ENCODE data around the gene NEUROD1.
"Not testable (repeated sequence)": the region's sequence is repeated elsewhere in the genome, so short reads cannot be mapped to it uniquely, and the experiment has no call there.

NEUROD1 gene

DNA sequence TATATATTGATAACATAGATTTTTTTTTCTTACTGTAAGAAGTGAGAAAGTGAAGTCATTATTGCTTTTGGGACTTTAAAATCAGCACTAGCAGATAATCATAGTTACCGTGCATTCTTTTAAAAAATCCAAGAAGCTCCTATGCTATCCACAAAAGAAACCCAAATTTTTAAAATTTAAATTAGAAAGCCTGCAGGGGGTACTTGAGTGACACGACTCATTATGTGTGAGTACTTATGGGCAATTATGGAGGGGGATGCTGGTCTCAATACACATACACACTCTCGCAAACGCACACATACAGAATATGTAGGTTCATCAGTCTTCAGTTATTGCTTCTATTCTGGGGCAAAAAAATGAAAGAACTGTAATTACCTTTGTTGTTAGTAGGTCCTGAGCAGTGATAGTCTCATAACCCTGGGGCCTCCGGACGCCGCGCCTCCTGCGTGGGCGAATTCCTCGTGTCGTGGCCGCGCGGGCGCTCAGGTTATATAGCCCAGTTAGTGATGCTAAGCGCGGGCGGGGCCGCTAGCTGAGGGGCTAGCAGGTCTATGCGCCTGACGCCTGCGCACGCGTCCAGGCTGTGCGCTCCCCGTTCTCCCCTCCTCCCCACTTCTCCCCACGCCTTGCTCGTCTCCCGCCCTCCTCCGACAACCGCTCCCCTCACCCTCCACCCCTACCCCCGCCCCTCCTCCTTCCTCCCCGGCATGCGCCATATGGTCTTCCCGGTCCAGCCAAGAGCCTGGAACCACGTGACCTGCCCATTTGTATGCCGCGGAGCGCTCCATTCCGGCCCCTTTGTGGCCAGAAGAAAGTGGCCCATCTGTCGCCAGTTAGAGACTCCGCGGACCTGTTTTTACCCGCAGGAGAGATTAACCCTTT, at the start of gene NEUROD1:
NEUROD1 (minus strand) TSS at position 463 of the 882 bp plus-strand sequence. CDS start 1,657 bp downstream, outside the sequence.
- peak; percentile 56 for DNase-seq

DNA sequence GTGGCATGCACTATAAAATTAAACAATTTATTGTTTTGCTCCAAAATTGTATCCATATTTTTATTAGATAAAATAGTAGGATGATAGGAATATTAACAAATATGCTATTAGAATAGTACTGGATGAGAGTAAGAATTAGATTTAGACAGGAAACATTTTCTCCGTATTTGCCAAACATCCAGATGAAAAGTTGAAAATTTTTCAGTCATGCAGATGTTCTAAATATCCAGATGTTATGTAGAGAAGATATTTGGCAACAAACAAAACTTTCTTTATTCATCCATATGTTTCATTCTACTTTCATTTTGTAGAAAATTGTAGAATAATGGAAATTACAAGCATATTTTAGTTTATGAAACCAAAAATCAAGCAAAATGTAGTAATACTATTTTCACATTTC, 45.2 kb upstream of the NEUROD1 start:
- DNase-seq: no peak

DNA sequence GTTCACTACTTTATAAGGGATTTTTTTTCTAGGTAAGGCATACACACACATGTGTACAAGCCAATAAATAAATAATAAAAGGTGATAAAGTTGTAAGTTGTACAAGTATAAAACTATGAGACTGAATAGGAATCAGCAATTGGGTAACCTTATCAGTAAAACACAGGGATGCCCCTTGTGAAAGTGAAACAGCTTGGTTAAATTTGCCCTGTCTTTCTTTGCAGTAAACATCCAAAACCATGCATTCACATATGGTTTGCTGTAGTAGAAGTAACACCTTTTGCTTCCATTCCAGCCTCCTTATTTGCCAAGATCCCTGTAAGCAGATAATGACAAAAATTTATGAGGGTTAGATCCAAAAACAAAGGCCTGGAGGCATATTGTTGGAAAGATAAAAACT, 44.3 kb upstream of the NEUROD1 start:
- DNase-seq: no peak

DNA sequence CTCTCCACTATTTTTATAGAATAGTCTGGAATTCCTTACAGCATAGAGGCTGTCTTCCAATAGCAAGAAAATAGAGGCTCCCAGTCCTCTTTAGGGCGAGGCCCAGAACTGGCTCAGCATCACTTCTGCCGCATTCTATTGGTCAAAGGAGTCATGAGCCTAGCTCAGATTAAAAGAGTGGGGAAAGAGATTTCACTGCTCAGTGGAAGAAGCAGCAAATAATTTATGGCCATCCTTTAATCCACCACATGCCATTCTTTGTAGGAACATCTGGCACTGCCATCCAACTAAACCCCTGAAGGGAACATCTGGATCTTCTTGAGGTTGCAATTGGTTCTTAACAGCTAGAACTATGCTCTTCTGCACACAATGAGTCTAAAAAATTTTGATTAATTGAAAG, 43.4 kb upstream of the NEUROD1 start:
- no peak for DNase-seq

DNA sequence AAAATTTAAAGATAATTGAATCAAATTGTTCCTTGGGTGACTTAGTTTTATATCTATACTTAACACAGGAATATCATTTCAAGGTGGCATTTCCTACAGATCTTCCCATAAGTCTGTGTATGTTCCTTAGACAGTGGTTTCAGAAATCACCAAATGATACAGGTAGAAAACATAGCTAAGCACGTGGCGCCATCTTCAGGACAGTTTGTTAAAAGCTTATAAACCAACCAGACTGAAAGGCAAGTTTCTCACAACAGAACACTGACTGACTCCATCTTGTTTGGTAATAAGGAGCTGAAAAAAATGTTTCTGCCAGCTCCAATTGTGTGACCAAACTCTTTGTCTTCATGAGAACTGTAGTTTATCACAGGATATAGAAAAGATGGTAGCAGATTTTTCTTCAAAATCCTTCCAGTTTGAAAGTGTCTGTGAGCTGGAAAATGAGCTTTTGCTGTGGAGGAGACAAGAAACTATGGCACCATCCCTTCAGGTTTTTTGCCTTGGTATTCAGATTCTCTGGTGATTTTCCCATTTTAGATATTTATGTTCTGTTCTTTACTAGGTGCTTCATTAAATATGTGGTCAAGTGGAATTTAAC, 34.8 kb upstream of the NEUROD1 start:
- DNase-seq: peak; percentile 78

DNA sequence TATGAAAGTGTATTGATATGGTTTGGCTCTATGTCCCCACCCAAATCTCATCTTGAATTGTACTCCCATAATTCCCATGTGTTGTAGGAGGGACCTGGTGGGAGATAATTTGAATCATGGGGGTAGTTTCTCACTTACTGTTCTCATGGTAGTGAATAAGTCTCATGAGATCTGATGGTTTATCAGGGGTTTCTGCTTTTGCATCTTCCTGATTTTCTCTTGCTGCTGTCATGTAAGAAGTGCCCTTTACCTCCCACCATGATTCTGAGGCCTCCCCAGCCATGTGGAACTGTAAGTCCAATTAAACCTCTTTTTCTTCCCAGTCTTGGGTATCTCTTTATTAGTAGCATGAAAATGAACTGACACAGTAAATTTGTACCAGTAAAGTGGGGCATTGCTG, 30.7 kb upstream of the NEUROD1 start:
- not testable (repeated sequence) for DNase-seq

DNA sequence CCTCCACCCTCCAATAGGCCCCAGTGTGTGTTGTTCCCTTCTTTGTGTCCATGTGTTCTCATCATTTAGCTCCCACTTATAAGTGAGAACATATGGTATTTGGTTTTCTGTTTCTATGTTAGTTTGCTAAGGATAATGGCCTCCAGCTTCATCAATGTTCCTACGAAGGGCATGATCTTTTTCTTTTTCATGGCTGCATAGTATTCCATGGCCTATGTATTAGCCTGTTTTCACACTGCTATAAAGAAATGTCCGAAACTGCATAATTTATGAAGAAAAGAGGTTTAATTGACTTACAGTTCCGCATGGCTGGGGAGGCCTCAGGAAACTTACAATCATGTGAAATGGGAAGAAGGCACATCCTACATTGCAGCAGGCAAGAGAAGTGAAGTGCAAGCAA, 22.2 kb upstream of the NEUROD1 start:
- DNase-seq: not testable (repeated sequence)

DNA sequence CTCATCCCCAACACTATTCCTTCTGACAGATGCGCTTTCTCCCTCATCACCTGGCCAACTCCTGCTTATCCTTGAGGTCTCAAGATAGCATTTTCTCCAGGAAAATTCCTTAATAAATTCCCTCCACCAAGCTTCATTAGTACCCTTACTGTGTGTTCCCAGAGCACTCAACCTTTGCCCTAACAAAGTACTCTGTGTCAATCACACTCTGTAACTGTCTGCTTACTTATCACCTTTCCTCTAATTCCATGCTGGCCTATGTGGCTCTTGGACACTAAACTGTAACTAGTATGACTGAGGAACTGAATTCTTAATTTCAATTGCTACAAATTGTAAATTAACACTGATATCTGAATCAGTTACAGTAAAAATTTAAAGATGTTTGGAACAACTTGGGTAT, 17.9 kb upstream of the NEUROD1 start:
- no peak for DNase-seq

DNA sequence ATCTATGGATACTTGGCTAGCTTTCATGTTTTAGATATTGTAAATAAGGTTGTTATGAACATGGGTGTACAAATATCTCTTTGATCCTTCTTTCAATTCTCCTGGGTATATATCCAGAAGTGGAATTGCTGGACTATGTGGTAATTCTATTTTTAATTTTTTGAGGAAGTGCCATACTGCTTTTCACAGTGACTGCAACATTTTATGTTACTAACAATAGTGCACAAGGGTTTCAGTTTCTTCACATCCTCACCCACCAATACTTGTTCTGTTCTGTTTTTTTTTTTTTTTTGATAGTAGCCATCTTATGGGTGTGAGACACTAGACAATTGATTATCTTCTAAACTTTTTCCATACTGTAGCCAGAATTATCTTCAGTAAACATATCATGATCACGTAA, 17.3 kb upstream of the NEUROD1 start:
- no peak for DNase-seq

DNA sequence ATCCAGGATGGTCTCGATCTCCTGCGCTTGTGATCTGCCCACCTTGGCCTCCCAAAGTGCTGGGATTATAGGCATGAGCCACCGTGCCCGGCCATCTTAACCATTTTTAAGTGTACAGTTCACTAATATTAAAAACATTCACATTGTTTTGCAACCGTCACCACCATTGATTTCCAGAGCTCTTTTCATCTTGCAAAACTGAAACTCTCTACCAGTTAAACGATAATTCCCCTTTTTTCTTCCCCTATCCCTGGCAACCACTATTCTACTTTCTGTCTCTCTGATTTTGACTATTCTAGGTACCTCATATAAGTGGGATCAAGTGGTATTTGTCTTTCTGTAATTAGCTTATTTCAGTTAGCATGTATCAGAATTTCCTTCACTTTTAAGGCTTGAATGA, 16.8 kb upstream of the NEUROD1 start:
- DNase-seq: no peak

DNA sequence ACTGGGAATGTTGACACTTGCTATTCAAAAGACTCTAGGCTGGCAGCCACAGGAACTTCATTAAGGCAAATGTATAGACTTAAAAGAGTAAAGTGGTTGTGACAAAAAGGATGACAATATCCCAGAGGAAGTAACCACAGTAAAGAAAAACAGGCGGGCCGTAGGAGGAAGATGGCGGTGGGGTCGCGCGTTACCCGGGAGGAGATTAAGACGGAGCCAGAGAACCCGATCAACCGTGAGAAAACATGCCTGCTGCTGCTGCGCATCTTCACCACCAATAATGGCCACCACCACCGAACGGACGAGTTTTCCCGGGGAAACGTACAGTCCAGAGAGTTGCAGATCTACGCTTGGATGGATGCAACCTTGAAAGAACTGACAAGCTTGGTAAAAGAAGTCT, 14.0 kb upstream of the NEUROD1 start:
- DNase-seq: no peak

DNA sequence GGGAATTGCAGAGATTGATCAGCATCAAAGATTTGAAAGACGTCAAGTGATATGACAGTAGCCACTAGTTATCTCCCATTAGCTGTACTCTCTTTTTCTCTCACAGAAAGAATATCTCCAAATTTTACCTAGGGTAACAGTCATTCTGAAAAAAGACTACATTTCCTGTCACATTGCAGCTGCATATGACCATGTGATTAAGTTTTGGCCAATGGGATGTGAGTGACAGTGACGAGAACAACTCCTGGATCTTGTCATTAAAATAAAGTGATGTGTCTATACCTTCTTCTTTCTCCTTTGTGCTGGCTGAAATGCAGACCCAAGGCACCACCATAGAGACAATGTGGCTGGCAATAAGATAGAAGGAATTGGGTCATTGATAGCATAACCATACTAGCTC, 10.5 kb upstream of the NEUROD1 start:
- DNase-seq: no peak

DNA sequence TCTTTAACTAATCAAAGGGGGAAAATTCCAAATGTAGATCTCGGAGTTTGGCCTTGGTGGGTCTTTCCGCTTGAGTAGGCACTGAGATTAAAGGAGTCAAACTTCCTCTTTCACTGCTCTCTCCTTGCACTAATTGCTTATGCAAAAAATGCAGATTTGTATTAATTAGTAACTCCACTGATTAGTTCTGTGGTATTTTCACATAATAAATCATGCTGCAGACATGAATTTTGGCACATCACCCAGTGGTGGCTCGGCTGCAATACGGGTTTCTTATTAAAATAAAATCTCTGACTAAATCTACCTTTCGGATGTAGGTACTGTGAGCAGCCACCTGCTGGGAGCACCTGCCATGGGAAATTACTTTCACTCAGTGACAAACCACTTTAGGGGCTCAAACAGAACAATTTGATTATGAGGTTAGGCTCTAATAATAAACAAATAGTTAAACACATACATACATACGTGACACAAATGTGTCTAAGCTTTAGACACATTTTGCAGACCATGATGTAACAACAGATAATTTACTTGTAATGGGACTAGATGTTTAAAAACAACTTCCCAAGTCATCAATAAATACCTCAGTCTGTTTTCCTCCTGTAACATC, 6.4 kb upstream of the NEUROD1 start:
- no peak for DNase-seq

DNA sequence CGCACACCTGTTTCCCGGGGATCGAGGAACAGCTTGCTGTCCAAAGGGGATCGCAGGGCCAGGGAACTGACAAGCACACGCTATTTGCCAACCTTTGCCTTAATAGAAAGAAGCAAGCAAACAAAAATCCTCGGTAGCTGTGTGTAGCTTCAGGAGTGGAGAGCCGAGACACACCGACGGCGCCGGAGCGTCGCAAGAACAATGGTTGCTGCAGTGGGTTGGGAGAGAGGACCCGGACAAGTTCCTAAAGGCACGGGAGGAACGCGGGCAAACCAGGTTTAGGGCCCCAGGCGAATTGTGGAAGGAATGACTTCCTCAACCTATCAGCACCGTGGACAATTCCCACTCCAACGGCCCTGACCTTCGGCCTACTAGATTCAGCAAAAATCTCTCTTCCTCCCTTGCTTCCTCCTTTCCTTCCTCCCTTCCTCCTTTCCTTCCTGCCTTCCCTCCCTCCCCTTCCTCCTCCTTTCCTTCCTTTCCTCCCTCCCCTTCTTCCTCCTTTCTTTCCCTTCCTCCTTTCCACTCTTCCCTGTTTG, 4.9 kb upstream of the NEUROD1 start:
- no peak for DNase-seq

DNA sequence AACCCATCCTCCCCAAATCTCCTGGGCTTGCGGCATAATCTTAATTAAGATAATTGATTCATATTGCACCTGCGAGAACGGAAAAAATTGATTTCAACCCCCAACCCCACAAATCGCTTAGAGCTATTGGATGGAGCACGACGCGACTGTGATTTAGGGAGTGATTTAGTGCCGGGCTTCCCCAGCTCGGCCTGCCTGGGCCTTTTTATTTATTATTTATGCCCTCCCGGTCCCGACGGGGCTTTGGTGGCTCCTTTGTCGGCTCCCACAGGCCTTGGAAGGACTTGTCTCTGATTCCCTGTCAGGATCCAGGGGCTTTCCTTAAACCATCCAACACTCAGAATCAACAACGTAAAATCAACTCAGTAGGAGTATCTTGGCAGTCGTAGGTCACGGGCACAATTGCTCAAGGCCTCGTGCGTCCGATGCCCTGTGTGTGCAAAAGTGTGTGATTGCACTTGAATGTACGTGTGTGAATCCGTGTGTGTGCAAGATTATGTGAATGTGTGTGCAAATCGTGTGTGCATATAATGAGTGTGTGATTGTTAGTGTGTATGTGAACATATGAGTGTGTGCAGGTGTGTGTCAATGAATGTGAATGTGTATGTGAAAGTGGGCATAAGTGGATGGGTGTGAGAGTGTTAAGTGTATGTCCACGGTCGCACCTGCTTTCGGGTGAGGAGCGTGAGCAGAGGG, 4.3 kb upstream of the NEUROD1 start:
- no peak for DNase-seq

DNA sequence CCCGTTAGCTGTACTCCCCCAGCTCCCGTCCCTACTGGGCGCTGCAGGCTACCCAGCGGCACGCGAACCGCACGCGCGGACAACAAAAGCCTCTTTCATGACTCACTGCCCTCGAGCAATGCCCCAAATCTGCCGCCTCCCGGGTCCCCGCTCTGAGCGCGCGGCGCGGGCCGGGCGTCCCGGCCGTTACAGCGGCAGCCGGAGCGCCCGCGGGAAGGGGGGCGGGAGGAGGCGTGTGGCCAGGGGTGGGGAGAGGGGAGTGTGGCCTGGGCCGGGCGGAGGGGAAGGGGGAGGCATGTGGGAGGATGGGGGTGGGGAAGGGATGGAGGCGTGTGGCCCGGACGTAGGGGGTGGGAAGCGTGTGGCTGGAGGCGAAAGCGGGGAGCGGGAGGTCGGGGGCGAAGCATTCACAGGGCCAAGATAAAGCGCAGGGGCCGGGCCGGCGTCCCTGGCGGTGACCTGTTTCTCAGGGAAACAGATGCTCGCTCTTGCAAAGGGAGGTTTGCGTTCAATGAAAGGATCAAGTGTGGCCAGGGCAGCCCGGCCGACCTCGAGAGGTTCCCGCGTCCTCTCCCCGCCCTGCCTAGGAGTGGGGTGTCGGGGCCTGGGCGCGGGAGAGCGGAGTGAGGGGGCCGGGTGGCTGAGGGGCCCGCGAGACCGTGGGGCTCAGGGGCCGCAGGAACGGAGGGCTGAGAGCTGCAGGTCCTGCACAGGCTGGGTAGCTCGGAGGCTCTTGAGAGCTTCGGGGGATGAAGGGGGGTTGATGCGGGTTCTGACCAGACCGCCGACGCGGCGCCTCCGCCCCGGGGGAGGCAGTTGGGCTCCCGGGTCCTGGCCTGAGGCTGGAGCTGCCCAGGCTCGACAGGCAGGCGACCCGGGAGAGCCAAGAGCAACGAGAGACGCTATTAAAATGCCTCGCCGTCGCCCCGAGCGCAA, 3.5 kb upstream of the NEUROD1 start:
- DNase-seq: peak; percentile 62

DNA sequence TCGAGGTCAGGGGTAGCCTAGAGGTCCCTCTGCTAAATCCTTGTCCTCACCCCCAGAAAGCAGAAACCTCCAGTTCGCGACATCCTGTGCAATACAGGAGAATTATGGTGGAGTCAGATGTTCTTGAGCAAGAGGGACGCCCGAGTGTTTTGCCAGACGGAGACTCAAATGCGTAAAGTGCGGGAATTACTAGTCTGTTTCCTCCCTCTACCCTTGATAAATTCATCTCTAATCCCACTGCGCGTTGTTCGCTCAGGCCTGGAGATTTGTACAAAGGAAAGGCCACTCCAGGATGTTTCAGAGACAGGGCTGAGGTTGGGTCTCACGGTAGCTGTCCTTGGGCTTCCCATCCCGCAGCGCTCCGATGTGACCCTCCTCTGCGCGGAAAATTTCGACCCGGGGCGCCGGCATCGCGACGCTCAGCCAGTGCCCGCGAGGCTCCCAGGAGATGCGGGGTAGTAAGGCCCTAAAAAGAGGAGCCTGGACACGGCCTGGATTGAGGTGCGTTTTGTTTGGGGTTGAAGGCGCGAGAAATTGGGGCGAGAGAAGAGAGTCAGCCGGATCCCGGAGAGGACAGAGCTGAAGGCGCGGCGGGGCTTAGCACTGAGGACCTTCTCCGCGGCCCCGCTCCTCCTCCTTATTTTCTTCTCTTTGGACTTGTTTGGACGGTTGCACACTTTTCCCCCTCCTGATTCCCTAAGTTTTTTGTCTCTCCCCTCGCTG, 2.6 kb upstream of the NEUROD1 start:
- DNase-seq: no peak

DNA sequence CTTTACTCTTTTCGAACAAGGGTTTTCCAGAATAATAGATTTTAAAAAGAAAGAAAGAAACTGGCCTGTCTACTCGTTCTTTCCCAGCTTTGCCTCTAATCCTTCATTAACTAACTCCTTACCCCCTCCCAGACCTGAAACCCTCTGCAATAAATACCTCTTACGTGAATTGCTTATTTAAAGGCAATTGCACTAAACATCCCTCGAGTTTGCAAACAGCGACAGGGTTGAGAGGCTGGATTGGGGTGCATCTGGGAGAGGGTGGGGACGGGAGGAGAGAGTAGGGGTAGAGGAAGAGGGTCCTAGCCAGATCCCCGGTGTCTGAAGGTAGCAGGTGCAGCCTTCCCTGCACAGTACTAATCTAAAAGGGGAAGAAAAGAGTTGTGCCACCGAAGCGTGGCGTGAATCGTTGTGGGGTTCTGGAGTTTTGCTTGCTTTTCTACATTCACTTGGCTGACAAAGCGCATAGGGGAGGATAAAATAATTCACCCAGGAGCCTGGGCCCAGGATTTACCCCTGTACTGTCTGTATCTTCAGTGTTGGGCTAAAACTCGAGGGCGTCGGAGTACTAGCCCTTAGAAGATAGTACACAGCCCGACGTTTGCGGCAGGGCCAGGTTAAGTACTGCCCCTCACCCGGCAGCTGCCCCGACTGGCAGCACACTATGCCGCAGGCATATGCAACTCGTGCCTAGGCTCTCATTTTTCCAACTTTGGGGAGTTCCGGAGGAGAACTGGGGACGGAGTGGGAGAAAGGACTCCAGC, 1.9 kb upstream of the NEUROD1 start:
- no peak for DNase-seq

DNA sequence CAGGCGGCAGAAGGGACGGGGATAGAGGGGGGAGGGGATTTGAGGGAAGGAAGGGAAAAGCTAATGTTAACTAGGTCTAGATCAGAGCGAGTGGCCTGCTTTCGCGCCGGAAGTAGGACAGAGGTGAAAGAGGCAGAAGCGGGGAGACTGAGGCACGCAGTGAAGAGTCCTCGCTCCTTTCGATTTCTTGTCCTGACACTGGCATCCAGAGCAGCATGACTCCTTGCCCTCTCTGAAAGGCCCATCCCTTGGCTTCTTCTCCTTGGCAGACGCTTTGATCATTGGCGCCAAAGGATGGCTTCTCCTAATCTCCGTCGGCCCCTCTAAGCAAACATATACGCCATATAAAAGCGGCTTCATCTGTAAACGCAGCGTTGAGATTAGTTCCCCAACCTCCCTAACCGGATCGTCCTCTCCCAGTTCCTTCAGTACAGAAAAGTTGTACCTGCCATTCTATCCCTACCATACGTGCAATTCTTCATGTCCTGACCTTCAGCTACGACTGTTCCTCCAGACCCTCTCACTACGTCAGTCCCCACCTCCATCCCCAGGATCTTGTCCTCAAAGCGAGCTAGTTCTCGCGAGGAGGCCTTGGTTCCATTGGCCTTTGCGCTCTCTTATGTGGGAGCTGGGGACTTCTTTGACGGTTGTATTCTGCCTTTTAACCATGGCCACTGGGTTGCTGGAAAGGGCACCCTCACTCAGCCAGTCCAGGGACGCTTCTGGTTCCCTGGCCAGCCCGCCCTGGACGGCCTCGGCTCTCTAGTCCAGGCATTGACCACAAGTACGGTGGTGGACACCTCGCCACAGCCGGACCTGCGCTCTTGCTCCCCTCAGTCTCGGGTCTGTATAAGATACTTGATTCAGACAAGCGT, 857 bp upstream of the NEUROD1 start:
- no peak for DNase-seq
